GM18508 (cell line): ENCODE results near the gene CAMP.
"Not testable (repeated sequence)": the region's sequence is repeated elsewhere in the genome, so short reads cannot be mapped to it uniquely, and the experiment has no call there.

ENCODE experiments used
- ATAC-seq: cut with Tn5 transposase; IDR thresholded peaks from one replicate; pipeline ENCODE4 v1.9.1; 2021; ENCODE audit warnings: moderate number of reproducible peaks; ENCODE audit not compliant: insufficient read depth, unreplicated experiment

CAMP gene

GRCh38 chr3:48211776-48212175 is 11.5 kb upstream of the CAMP start:
- ATAC-seq = not testable (repeated sequence)

GRCh38 chr3:48214225-48214624 is 9.1 kb upstream of the CAMP start:
- no peak for ATAC-seq

DNA sequence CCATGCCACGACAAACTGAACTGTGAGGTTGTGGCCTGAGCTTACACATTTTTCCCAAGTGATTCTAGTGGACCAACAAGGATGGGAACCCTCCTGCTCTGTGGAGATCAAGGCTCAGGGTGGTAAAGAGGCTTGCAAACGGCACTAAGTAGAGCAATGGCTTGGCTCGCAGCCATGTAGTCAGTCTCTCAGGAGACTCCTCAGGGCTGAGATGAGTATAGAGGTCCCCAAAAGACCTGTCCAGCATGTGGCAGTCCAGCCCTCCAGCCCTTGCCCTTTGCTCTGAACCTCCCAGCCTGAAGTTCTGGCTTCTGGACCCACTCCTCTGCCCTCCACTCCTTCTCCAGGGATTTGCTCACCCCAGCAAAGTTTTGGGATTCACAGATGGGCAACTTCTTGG is 8.3 kb upstream of the CAMP start:
- no peak for ATAC-seq

DNA sequence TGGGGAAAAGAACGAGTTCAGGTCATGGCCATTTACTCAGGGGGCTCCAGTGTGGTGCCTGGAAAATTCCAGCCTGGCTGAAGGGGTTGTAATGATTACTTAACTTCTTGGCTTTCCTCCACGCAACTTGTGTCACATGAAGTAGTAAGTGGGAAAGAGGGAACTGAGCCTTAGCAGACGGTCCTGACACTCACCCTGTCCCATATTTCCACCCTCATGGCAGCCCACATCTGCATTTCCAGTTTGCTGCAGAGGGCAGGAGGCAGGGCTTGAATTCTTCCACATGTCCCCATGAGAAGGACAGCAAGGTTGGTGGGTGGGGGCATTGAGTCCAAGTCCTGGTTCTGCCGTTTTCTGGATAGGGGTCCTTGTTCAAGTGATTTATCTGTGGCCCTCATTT is 7.8 kb upstream of the CAMP start:
- ATAC-seq = no peak

GRCh38 chr3:48215876-48216275 is 7.4 kb upstream of the CAMP start:
- no peak for ATAC-seq

DNA sequence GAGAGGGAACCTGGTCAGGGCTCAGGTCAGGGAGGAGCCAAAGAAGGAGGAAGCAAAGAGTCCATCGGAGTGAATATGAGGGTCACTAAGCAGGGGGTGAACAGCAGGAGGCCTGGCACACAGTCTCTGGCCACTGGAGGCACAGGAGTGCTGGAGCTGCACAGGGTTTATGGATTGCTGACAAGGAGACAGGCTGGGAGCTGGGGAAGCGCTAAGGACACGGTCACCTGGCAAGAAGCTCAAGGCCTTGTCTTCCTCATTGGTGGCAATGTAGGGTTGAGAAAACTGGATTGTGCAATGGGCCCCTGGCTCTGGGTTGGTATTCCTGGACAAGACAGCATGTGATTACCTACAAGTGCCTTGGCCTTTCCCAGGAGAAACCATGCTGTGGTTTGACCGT is 5.8 kb upstream of the CAMP start:
- no peak for ATAC-seq

DNA sequence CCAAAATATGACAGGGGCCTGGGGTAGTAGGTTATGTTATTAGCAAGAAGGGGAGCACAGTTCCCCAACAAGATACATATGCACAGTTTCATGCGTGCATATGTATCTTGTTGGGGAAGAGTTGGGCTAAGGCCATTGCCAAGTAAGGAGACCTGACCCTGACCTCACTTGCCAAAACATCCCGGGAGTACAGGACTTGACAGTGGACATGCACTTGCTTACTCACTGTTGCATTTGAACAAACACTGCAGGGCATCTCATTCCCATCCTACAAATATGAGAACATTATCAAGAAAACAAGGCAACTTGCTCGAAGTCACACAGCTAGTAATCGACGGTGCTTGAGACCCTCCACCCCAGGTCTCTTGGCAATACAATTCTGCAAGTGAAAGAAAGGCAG is 4.8 kb upstream of the CAMP start:
- ATAC-seq = no peak

DNA sequence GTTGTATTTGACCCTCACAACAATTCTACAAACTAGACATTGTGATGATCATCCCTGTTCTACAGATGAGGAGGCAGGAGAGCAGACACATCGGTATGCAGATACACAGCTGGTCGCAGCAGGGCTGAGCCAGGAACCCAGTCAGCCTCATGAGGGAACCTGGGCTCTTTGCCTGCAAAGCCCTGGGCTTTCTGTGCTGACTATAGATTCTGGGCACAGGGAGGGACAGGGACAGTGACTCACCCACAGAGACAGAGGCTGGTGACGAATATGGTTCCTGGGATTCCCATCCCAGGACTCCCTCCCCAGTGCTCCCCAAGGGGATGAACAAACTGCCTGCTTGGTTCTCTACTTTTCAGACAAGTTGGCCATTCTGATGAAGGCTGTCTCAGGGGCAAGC is 3.8 kb upstream of the CAMP start:
- no peak for ATAC-seq

GRCh38 chr3:48220746-48221145 is 2.5 kb upstream of the CAMP start:
- ATAC-seq = no peak

DNA sequence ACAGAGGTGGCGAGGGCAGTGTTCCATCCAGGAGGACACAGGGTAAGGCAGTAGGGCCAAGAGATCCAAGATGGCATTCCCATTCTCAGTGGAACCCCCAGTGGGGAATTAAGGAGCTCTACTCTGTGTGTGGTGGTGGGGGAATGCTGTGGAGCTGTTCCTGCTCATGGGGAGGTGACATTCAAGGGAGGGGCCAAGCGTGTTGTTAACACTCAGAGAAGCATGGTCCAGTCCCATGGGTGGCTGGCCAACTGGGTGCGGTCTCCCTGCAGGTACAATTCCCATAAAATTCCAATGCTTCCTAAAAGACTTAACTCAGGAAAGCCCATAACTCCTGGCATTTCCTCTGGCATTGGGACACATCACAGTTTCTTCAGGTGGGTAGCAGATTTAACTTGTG is 2.3 kb downstream of the CAMP start:
- ATAC-seq = no peak

DNA sequence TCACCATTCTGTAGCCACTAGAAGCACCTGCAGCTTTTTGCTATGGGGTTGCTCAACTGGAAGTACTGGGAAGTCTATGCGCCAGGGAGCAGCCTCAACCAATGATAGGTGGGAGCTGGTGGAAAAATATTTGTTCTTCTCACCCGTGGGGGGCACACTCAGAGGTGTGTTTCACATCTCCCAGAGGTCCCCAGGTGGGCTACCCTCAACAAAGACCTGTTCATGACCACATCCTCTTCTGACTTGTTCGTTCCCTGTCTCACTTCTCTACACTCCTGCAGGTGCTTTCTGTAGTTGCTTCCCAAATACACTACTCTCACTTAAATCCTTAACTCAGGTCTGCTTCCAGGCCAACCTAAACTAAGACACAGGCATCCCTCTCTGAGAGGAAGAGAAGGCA is 3.6 kb downstream of the CAMP start:
- no peak for ATAC-seq

DNA sequence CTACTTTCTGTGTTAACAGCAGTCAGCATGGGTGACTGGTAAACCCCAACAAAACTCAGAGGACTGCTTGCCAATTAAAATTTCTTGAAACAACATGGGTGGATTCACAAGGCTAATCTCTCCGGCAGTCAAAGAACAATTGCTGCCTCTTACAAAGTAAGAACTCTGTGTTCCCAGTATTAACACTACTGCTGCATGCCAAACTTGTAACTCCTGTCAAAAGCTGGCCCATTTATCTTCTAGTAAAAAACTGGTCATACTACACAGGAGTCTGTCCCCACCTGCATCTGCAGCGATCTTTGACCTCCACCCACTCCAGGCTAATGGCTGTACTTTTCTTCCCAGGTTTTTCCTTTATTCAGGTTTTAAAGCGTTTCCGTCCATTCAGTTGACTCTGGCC is 8.9 kb downstream of the CAMP start:
- ATAC-seq = no peak

GRCh38 chr3:48232734-48233133 is 9.4 kb downstream of the CAMP start:
- ATAC-seq = no peak

DNA sequence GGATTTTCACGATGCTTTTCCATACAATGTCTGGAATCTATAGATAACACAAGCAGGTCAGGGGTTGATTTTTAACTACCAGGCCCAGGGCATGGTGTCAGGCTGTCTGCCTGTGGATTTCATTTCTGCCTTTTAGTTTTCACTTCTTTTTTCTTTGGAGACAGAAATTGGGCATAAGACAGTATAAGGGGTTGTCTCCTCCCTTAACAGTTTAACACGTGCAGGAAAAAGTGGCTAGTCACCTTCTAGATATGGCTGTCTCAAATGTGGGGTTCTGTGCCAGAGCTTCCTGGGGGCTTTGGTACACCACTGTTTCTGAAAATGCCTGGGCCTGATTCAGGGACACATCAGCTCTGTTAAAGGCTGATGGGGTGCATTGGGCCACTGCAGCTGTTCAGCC is 10.2 kb downstream of the CAMP start:
- ATAC-seq = no peak

DNA sequence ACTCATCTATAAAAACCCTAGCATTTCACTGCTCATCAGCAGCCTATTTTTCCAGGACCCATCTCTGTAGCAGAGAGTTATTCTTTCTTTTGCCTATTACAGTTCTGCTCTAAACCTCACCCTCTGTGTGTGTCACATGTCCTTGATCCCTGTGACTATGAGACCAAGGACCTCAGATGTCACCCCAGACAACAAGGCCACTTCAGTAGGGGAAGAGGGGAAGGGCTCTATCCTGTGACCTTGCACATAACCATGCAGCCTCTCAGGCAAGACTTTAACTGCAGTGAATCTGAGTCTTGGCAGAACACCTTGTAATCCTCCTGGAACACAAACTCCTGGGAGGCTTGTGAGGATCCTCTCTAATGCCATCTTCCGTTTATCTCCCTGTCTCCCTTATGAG is 13.2 kb downstream of the CAMP start:
- ATAC-seq = no peak

GRCh38 chr3:48238531-48239085 is 15.3 kb downstream of the CAMP start:
- no peak for ATAC-seq

DNA sequence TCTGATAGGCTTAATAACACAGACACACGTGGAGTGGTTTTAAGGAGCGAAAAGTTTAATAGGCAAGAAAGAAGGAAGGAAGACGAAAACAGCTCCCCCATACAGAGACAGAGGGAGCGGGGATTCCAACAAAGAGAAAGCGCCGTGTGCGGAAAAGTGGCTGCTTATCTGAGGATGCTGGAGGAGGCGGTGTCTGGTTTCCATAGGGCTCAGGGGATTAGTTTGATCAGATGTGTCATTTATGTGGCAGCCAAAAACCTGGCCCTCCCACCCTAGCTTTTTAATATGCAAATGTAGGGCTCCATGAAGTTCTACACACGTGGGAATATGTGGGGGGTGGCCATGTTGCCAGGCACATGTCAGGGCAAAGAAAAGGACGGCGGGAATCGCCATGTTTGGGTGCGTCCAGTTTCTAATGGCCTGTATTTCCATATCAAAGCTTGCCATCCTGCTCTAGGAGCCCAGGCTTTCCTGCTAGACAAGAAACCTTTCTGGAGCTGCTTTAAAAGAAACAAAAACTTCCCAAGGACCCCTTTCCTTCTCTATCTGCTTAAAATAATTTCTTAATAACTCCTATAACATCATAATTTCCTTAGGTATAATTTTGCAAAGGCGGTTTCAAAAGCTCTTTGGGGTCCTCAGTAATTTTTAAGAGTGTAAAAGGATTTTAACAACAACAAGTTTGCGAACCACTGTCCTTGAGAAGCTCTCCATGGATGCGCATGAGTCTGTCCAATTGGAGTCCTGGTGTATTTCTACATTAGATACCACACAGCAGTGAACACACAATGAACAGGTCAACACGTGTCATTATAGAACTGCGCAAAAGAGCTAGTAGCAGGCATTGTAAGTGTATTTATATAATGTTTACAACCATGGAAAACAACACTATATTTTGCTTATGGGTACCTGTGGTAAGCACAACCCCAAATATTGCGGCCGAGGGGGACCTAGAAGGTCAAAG is 17.0 kb downstream of the CAMP start:
- ATAC-seq = no peak

DNA sequence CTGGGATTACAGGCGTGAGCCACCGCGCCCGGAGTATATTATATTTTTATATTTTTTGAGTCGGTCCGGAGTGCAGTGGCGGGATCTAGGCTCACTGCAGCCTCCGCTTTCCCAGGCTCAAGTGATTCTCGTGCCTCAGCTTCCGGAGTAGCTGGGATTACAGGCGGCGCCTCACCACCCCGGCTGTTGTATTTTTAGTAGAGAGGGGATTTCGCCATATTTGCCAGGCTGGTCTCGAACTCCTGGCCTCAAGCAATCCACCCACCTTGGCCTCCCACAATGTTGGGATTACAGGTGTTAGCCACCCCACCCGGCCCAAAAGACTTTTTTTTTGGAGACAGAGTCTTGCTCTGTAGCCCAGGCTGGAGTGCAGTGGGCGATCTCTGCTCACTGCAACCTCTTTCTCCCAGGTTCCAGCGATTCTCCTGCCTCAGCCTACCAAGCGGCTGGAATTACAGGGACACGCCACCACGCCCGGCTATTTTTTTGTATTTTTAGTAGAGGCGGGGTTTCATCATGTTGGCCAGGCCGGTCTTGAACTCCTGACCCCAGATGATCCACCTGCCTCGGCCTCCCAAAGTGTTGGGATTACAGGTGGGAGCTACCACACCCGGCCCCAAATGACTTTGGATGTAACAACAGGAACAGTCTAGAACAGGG is 18.6 kb downstream of the CAMP start:
- ATAC-seq = no peak

DNA sequence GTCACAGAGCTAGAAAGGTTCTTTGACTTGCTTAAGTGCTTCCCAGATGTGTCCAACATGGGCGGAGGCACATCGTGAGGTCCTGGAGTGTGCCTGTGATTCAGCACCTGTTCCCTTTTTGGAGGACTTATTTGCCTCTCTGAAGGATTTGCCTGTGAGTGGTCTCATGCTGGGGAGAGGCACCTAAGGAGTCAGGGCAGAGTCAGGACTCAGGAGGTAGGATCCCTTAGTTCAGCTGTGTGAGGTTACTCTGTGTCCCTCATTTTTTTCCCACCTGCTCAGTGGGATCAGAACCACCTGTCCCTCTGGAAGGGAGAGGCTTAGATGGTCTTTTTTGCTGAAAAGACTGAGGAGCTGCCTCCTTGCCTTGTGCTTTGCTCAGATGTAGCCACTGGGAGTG is 20.6 kb downstream of the CAMP start:
- ATAC-seq = no peak

GRCh38 chr3:48244461-48244860 is 21.2 kb downstream of the CAMP start:
- no peak for ATAC-seq

DNA sequence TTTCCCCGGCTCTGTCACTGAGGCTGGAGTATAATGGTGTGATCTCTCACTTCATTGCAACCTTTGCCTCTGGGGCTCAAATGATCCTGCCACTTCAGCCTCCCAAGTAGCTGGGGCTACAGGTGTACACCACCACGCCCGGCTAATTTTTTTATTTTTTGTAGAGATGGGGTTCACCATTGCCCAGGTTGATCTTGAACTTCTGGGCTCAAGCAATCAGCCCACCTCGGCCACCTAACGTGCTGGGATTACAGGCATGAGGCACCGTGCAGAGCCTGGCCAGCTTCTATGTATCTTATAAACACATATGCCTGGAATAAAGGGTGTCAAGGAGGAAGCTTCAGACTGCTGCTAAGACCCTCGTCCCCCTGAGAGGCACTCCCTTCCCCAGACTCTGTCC is 21.8 kb downstream of the CAMP start:
- no peak for ATAC-seq
